GM23338 (cell line): ENCODE measurements around the gene MYRF. TPM values are rescaled to one million over a fixed set of nuclear protein-coding genes. Genes with fewer than 3 reads are reported as not detected.

Source experiments
- ATAC-seq: fragments of 200-7000 bp; cut with Tn5 transposase; 3 replicates; pipeline ENCODE4 v1.9.1; 2020
- DNase-seq: peaks from one replicate; pipeline ENCODE4 v3.0.0-alpha.2; 2015; ENCODE audit warnings: low spot score
- H2AFZ ChIP-seq: fragments of 200-600 bp; sonication (generic); 2 replicates; pipeline ENCODE4 v1.8.0; 2016; ENCODE audit warnings: antibody characterized with exemption, mild to moderate bottlenecking, moderate library complexity
- H3F3A ChIP-seq: fragments of 200-600 bp; sonication (generic); replicated peaks from 2 replicates; pipeline ENCODE4 v1.8.0; 2017; ENCODE audit warnings: antibody characterized with exemption, mixed run types, low read depth
- H3K27ac ChIP-seq: fragments of 200-600 bp; sonication (generic); 2 replicates; pipeline ENCODE4 v1.6.1; 2016; ENCODE audit warnings: low read depth
- H3K27me3 ChIP-seq: fragments of 200-600 bp; sonication (generic); 2 replicates; pipeline ENCODE4 v1.8.0; 2016; ENCODE audit warnings: mild to moderate bottlenecking, mixed run types, moderate library complexity; ENCODE audit not compliant: insufficient read depth
- H3K36me3 ChIP-seq: fragments of 200-600 bp; sonication (generic); 2 replicates; pipeline ENCODE4 v1.8.0; 2016; ENCODE audit warnings: mild to moderate bottlenecking; ENCODE audit not compliant: insufficient read depth
- H3K4me1 ChIP-seq: fragments of 200-600 bp; sonication (generic); 2 replicates; pipeline ENCODE4 v1.8.0; 2016; ENCODE audit warnings: mild to moderate bottlenecking, moderate library complexity; ENCODE audit not compliant: insufficient read depth
- H3K4me2 ChIP-seq: fragments of 200-600 bp; sonication (generic); 2 replicates; pipeline ENCODE4 v1.7.1; 2017; ENCODE audit warnings: mixed run types
- H3K4me3 ChIP-seq: fragments of 200-600 bp; sonication (generic); 2 replicates; pipeline ENCODE4 v1.6.1; 2016; ENCODE audit warnings: mixed run types
- H3K79me2 ChIP-seq: fragments of 200-600 bp; sonication (generic); replicated peaks from 2 replicates; pipeline ENCODE4 v1.8.0; 2017; ENCODE audit warnings: mild to moderate bottlenecking; ENCODE audit not compliant: insufficient read depth
- H3K9me2 ChIP-seq: fragments of 200-600 bp; sonication (generic); 2 replicates; pipeline ENCODE4 v1.8.0; 2017; ENCODE audit not compliant: insufficient read depth
- H4K20me1 ChIP-seq: fragments of 200-600 bp; sonication (generic); replicated peaks from 2 replicates; pipeline ENCODE4 v1.8.0; 2017; ENCODE audit warnings: mild to moderate bottlenecking; ENCODE audit not compliant: insufficient read depth
- H3K27ac Mint-ChIP-seq: 2 replicates; pipeline ENCODE4 v1.8.0; 2020; ENCODE audit warnings: inconsistent platforms, mild to moderate bottlenecking, moderate library complexity, mixed read lengths
- H3K27me3 Mint-ChIP-seq: 3 replicates; pipeline ENCODE4 v1.8.0; 2022; ENCODE audit warnings: low read depth, mild to moderate bottlenecking, moderate library complexity, mixed read lengths, inconsistent platforms; ENCODE audit not compliant: insufficient read depth, poor library complexity
- H3K36me3 Mint-ChIP-seq: 3 replicates; pipeline ENCODE4 v1.8.0; 2021; ENCODE audit warnings: low read depth, mild to moderate bottlenecking, inconsistent platforms, moderate library complexity, mixed read lengths
- H3K4me1 Mint-ChIP-seq: 3 replicates; pipeline ENCODE4 v1.8.0; 2020; ENCODE audit warnings: mild to moderate bottlenecking, inconsistent platforms, mixed read lengths
- H3K4me3 Mint-ChIP-seq: 3 replicates; pipeline ENCODE4 v1.8.0; 2021; ENCODE audit warnings: moderate library complexity, mild to moderate bottlenecking, inconsistent platforms, mixed read lengths
- H3K9me3 Mint-ChIP-seq: 3 replicates; pipeline ENCODE4 v1.8.0; 2020; ENCODE audit warnings: moderate library complexity, mild to moderate bottlenecking, inconsistent platforms, mixed read lengths
- CREB1 ChIP-seq: fragments of 250-450 bp; sonication (Bioruptor Pico); IDR thresholded peaks from 2 replicates; pipeline ENCODE4 v1.5.0; 2020; ENCODE audit warnings: low read depth, mild to moderate bottlenecking, moderate library complexity
- NANOG ChIP-seq: IDR thresholded peaks from 2 replicates; pipeline ENCODE4 v1.6.1; 2016; ENCODE audit warnings: antibody characterized with exemption, borderline replicate concordance
- POLR2AphosphoS5 ChIP-seq: IDR thresholded peaks from 2 replicates; pipeline ENCODE4 v1.6.1; 2016; ENCODE audit warnings: antibody characterized with exemption, low read depth
- ZNF114 ChIP-seq: fragments of 250-450 bp; sonication (Bioruptor Pico); IDR thresholded peaks from 2 replicates; pipeline ENCODE4 v1.5.0; 2020; ENCODE audit warnings: mild to moderate bottlenecking, moderate library complexity
- ZNF331 ChIP-seq: fragments of 250-450 bp; sonication (Bioruptor Pico); IDR thresholded peaks from 2 replicates; pipeline ENCODE4 v1.5.0; 2020; ENCODE audit warnings: low read depth, mild to moderate bottlenecking, moderate library complexity
- ZNF462 ChIP-seq: fragments of 250-450 bp; sonication (Bioruptor Pico); IDR thresholded peaks from 2 replicates; pipeline ENCODE4 v1.5.0; 2020; ENCODE audit warnings: mild to moderate bottlenecking, moderate library complexity
- polyA plus RNA-seq: library from polyadenylated mRNA; unstranded; fragments of >200 nt; fragmentation: Nextera tagmentation; extraction: Ambion mirVana; gene quantifications from 2 replicates; pipeline ENCODE4 v1.2.1, GENCODE V29; 2016
- total RNA-seq: library from RNA; depleted of rRNA; stranded (reverse); fragments of >200 nt; shearing (Covaris generic); gene quantifications from 2 replicates; pipeline ENCODE4 v1.2.3, GENCODE V29; 2014
- TF ChIP-seq, protein P1 (sequence below): IDR thresholded peaks from 2 replicates; pipeline ENCODE4 v1.6.1; 2016; ENCODE audit warnings: antibody characterized with exemption
- TF ChIP-seq, protein P2 (sequence below): IDR thresholded peaks from one replicate; pipeline ENCODE4 v1.6.1; 2018; ENCODE audit warnings: antibody characterized with exemption; ENCODE audit not compliant: unreplicated experiment

MYRF gene
- total and polyA plus RNA-seq, 2 experiments from 2014 or later: 1.9 to 5.5 TPM

GRCh38 chr11:61713464-61713863 is 39.0 kb upstream of the MYRF start:
- peaks cover 13% of the 10 kb centered on the region for H3K27me3 Mint-ChIP-seq
- Histone ChIP-seq H3K27me3 (no peaks in the 10 kb centered on the region), H4K20me1 (no peaks in the 10 kb centered on the region), H3F3A (0 out of 2 replicates have a peak, but pooled peaks cover 4% of the 10 kb centered on the region), H2AFZ (no peak overlapping the region), H3K27ac (no peak overlapping the region), H3K9me2 (no peaks in the 10 kb centered on the region), H3K4me1 (peaks cover 15% of the 10 kb centered on the region; the same call in 1 of the 2 replicates), H3K79me2 (no peaks in the 10 kb centered on the region), H3K4me2 (no peak overlapping the region), H3K36me3 (no peaks in the 10 kb centered on the region), H3K4me3 (no peak overlapping the region)
- no peak overlapping the region for H3K27ac Mint-ChIP-seq
- H3K4me3 Mint-ChIP-seq: no peak overlapping the region
- ATAC-seq (no peak), DNase-seq (no peak)
- H3K4me1 Mint-ChIP-seq: peaks cover 51% of the 10 kb centered on the region
- no peaks in the 10 kb centered on the region for H3K36me3 Mint-ChIP-seq
- TF ChIP-seq, protein P1, sequence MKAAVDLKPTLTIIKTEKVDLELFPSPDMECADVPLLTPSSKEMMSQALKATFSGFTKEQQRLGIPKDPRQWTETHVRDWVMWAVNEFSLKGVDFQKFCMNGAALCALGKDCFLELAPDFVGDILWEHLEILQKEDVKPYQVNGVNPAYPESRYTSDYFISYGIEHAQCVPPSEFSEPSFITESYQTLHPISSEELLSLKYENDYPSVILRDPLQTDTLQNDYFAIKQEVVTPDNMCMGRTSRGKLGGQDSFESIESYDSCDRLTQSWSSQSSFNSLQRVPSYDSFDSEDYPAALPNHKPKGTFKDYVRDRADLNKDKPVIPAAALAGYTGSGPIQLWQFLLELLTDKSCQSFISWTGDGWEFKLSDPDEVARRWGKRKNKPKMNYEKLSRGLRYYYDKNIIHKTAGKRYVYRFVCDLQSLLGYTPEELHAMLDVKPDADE: no peak
- TF ChIP-seq ZNF114 (CRISPR knock-in tag) (no peak), CREB1 (CRISPR knock-in tag) (no peak), POLR2AphosphoS5 (no peak), ZNF331 (CRISPR knock-in tag) (no peak), ZNF462 (CRISPR knock-in tag) (no peak), NANOG (no peak)
- TF ChIP-seq, protein P2, sequence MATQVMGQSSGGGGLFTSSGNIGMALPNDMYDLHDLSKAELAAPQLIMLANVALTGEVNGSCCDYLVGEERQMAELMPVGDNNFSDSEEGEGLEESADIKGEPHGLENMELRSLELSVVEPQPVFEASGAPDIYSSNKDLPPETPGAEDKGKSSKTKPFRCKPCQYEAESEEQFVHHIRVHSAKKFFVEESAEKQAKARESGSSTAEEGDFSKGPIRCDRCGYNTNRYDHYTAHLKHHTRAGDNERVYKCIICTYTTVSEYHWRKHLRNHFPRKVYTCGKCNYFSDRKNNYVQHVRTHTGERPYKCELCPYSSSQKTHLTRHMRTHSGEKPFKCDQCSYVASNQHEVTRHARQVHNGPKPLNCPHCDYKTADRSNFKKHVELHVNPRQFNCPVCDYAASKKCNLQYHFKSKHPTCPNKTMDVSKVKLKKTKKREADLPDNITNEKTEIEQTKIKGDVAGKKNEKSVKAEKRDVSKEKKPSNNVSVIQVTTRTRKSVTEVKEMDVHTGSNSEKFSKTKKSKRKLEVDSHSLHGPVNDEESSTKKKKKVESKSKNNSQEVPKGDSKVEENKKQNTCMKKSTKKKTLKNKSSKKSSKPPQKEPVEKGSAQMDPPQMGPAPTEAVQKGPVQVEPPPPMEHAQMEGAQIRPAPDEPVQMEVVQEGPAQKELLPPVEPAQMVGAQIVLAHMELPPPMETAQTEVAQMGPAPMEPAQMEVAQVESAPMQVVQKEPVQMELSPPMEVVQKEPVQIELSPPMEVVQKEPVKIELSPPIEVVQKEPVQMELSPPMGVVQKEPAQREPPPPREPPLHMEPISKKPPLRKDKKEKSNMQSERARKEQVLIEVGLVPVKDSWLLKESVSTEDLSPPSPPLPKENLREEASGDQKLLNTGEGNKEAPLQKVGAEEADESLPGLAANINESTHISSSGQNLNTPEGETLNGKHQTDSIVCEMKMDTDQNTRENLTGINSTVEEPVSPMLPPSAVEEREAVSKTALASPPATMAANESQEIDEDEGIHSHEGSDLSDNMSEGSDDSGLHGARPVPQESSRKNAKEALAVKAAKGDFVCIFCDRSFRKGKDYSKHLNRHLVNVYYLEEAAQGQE: no peak
- no peaks in the 10 kb centered on the region for H3K9me3 Mint-ChIP-seq
